ENCODE measurements around the gene FOXP1. TPM values are rescaled to one million over a fixed set of nuclear protein-coding genes. Genes with fewer than 3 reads are reported as not detected.
A peak's percentile ranks its signal among the peaks of the same experiment; 100 is the strongest.

The FOXP1 gene
- total RNA-seq, 1 experiment from 2014 or later, result 22.1 TPM

GRCh38 chr3:71355037-71355436 lies 228.5 kb downstream of the FOXP1 start:
- Histone ChIP-seq H3K4me1 (replicated peaks) (no peaks in the 10 kb centered on the region), H3K27me3 (replicated peaks) (no peaks in the 10 kb centered on the region), H3K4me3 (no peak overlapping the region), H3K27ac (no peak overlapping the region), H3K36me3 (no peaks in the 10 kb centered on the region), H3K9me3 (replicated peaks) (no peaks in the 10 kb centered on the region)
- DNase-seq (ENCODE audit: low read depth in 1 of 2, low spot score in 2 of 2), result no peak

- DNase-seq (ENCODE audit: low read depth in 1 of 2, low spot score in 2 of 2), result no peak
- Histone ChIP-seq H3K27me3 (replicated peaks) (no peaks in the 10 kb centered on the region), H3K4me1 (replicated peaks) (no peaks in the 10 kb centered on the region), H3K4me3 (no peak overlapping the region), H3K9me3 (replicated peaks) (no peaks in the 10 kb centered on the region), H3K36me3 (no peaks in the 10 kb centered on the region), H3K27ac (no peak overlapping the region)
Observed at GRCh38 chr3:71351403-71352149, 232.0 kb downstream of the FOXP1 start.

- no peaks in the 10 kb centered on the region for H3K4me1 ChIP-seq (replicated peaks)
- no peak overlapping the region for H3K4me3 ChIP-seq
- no peak for DNase-seq (ENCODE audit: low read depth in 1 of 2, low spot score in 2 of 2)
- no peaks in the 10 kb centered on the region for H3K36me3 ChIP-seq
- no peaks in the 10 kb centered on the region for H3K9me3 ChIP-seq (replicated peaks)
- no peak overlapping the region for H3K27ac ChIP-seq
- no peaks in the 10 kb centered on the region for H3K27me3 ChIP-seq (replicated peaks)
Observed at GRCh38 chr3:71350998-71351397, 232.5 kb downstream of the FOXP1 start.

DNA sequence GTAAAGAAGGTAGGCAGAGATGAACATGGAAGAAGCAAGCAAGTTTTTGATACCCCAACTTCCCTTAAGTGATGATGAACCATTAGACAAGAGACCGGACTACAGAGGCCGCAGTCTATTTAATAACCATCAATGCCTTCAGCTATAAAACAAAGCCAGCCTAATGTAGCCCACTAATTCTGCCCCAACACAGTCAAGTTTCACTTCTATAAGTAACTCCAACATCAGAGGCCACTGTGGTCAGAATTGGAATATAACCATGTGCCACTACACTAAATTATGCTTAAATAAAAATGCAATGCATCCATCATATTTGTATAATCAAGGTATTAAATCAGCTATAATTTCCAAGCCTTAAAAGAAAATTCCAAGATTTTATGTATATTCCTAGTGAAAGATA lies 234.7 kb downstream of the FOXP1 start:
- Histone ChIP-seq H3K27me3 (replicated peaks) (no peaks in the 10 kb centered on the region), H3K9me3 (replicated peaks) (no peaks in the 10 kb centered on the region), H3K27ac (no peak overlapping the region), H3K4me3 (no peak overlapping the region), H3K36me3 (no peaks in the 10 kb centered on the region), H3K4me1 (replicated peaks) (no peaks in the 10 kb centered on the region)
- no peak for DNase-seq (ENCODE audit: low read depth in 1 of 2, low spot score in 2 of 2)

DNA sequence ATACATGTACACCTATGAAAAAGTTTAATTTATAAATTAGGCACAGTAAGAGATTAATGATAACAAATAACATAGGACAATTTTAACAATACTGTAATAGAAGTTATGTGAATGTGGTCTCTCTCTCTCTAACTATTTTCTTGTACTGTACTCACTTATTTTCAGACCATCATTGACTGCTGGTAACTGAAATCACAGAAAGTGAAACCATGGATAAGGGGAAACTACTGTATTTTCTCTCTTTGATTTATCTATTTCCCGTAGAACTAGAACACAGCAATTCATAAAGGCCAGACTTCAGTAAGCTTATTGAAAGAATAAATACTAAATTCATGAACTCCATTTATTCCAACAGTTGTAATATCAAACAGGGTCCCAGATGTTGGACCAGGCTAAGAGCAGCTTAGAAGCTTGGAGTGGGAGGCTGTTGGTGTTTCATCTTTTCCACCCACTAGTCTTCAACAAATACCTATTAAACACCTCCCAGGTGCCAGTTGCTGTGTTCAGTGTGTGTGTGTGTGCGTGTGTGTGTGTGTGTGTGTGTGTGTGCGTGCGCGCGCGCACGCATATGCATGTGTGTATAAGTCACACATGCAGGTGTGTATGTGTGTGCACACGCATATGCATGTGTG lies 235.4 kb downstream of the FOXP1 start:
- DNase-seq (ENCODE audit: low read depth in 1 of 2, low spot score in 2 of 2), result no peak
- no peaks in the 10 kb centered on the region for H3K36me3 ChIP-seq
- no peaks in the 10 kb centered on the region for H3K9me3 ChIP-seq (replicated peaks)
- H3K27me3 ChIP-seq (replicated peaks), result no peaks in the 10 kb centered on the region
- H3K4me1 ChIP-seq (replicated peaks), result no peaks in the 10 kb centered on the region
- H3K4me3 ChIP-seq, result no peak overlapping the region
- no peak overlapping the region for H3K27ac ChIP-seq

- no peak overlapping the region for H3K4me3 ChIP-seq
- H3K27me3 ChIP-seq (replicated peaks), result no peaks in the 10 kb centered on the region
- no peak overlapping the region for H3K27ac ChIP-seq
- DNase-seq (ENCODE audit: low read depth in 1 of 2, low spot score in 2 of 2), result no peak
- no peaks in the 10 kb centered on the region; the same call in 1 of the 2 replicates for H3K4me1 ChIP-seq (replicated peaks)
- no peaks in the 10 kb centered on the region for H3K9me3 ChIP-seq (replicated peaks)
- H3K36me3 ChIP-seq, result no peaks in the 10 kb centered on the region
Observed at GRCh38 chr3:71346061-71346460, 237.5 kb downstream of the FOXP1 start.

DNA sequence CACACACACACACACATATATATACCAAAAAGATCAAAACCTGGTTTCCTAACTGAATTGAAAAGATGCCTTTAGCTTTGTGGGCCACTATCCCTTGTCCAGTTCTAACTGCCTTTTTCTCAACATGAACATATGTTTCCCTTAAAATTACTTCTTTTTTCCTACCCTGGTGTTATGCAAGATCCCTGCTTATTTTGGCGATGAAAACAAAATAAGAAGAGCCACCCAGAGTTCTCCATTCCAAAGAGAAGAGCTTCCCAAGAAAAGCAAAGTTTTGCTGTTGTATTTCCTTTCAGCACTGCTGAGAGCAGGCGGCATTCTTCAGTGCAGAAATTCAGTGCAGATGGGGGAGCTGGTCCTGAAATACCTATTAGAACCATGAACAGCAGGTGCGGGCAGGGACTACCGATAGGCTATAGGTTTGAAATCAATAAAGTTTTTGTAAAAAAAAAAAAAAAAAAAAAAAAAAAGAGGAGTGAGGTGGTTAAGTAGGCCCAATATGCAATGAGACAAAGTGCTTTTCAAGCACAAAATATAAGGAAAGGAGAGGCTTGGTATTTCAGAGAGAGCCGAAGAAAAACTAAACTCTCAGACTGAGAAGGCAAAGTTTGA lies 238.0 kb downstream of the FOXP1 start:
- Histone ChIP-seq H3K27ac (no peak overlapping the region), H3K4me1 (replicated peaks) (no peaks in the 10 kb centered on the region; the same call in 1 of the 2 replicates), H3K9me3 (replicated peaks) (no peaks in the 10 kb centered on the region), H3K36me3 (no peaks in the 10 kb centered on the region), H3K4me3 (no peak overlapping the region), H3K27me3 (replicated peaks) (no peaks in the 10 kb centered on the region)
- no peak for DNase-seq (ENCODE audit: low read depth in 1 of 2, low spot score in 2 of 2)

- no peak overlapping the region for H3K27ac ChIP-seq
- H3K9me3 ChIP-seq (replicated peaks), result no peaks in the 10 kb centered on the region
- no peaks in the 10 kb centered on the region; the same call in 1 of the 2 replicates for H3K4me1 ChIP-seq (replicated peaks)
- no peaks in the 10 kb centered on the region for H3K36me3 ChIP-seq
- no peaks in the 10 kb centered on the region for H3K27me3 ChIP-seq (replicated peaks)
- DNase-seq (ENCODE audit: low read depth in 1 of 2, low spot score in 2 of 2), result peak in 1 of 2 experiments; percentile 33
- H3K4me3 ChIP-seq, result no peak overlapping the region
Observed at GRCh38 chr3:71341721-71342120, 241.8 kb downstream of the FOXP1 start.

GRCh38 chr3:71339049-71339448 lies 244.5 kb downstream of the FOXP1 start:
- DNase-seq (ENCODE audit: low read depth in 1 of 2, low spot score in 2 of 2), result no peak
- Histone ChIP-seq H3K4me3 (no peak overlapping the region), H3K36me3 (no peaks in the 10 kb centered on the region), H3K27me3 (replicated peaks) (no peaks in the 10 kb centered on the region), H3K27ac (no peak overlapping the region), H3K9me3 (replicated peaks) (no peaks in the 10 kb centered on the region), H3K4me1 (replicated peaks) (no peaks in the 10 kb centered on the region; the same call in 1 of the 2 replicates)

DNA sequence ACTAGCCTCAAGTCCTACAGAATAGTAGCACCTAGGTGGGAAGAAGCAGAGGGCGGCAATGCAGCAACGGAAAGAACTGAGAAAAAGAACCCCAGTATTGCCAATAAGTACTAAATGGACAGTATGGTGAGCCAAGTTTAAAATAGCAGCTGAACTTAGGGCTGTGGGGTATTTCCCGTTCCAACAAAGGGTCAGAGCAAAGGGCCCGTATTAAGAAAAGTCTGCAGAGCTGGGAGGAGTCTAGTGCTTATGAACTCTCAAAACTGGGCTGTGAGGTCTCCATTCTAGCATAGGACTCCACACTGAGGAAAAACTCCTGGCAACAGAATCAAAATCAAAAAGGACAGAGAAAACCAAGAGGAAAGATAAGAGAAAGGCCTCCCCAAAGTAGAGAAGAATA lies 250.7 kb downstream of the FOXP1 start:
- Histone ChIP-seq H3K27ac (no peak overlapping the region), H3K4me3 (no peak overlapping the region), H3K36me3 (no peaks in the 10 kb centered on the region), H3K27me3 (replicated peaks) (no peaks in the 10 kb centered on the region), H3K9me3 (replicated peaks) (no peaks in the 10 kb centered on the region), H3K4me1 (replicated peaks) (no peaks in the 10 kb centered on the region)
- no peak for DNase-seq (ENCODE audit: low read depth in 1 of 2, low spot score in 2 of 2)

DNA sequence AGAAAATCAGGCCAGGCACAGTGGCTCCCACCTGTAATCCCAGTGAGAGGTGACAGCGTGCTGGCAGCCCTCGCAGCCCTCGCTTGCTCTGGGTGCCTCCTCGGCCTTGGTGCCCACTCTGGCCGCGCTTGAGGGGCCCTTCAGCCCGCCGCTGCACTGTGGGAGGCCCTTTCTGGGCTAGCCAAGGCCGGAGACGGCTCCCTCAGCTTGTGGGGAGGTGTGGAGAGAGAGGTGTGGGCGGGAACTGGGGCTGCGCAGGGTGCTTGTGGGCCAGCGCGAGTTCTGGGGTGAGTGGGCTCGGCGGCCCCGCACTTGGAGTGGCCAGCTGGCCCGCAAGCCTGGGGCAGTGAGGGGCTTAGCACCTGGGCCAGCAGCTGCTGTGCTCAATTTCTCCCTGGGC lies 252.6 kb downstream of the FOXP1 start:
- Histone ChIP-seq H3K4me3 (no peak overlapping the region), H3K27me3 (replicated peaks) (no peaks in the 10 kb centered on the region), H3K9me3 (replicated peaks) (no peaks in the 10 kb centered on the region), H3K4me1 (replicated peaks) (no peaks in the 10 kb centered on the region), H3K36me3 (no peaks in the 10 kb centered on the region), H3K27ac (no peak overlapping the region)
- no peak for DNase-seq (ENCODE audit: low read depth in 1 of 2, low spot score in 2 of 2)

- Histone ChIP-seq H3K27me3 (replicated peaks) (no peaks in the 10 kb centered on the region), H3K36me3 (no peaks in the 10 kb centered on the region), H3K9me3 (replicated peaks) (no peaks in the 10 kb centered on the region), H3K27ac (no peak overlapping the region), H3K4me1 (replicated peaks) (no peaks in the 10 kb centered on the region), H3K4me3 (no peak overlapping the region)
- DNase-seq (ENCODE audit: low read depth in 1 of 2, low spot score in 2 of 2), result no peak
Observed at GRCh38 chr3:71330505-71330904, 253.0 kb downstream of the FOXP1 start.

- no peaks in the 10 kb centered on the region for H3K9me3 ChIP-seq (replicated peaks)
- H3K4me3 ChIP-seq, result no peak overlapping the region
- H3K27me3 ChIP-seq (replicated peaks), result no peaks in the 10 kb centered on the region
- H3K4me1 ChIP-seq (replicated peaks), result no peaks in the 10 kb centered on the region
- H3K36me3 ChIP-seq, result no peaks in the 10 kb centered on the region
- no peak for DNase-seq (ENCODE audit: low read depth in 1 of 2, low spot score in 2 of 2)
- H3K27ac ChIP-seq, result no peak overlapping the region
Observed at GRCh38 chr3:71329817-71330216, 253.7 kb downstream of the FOXP1 start.

DNA sequence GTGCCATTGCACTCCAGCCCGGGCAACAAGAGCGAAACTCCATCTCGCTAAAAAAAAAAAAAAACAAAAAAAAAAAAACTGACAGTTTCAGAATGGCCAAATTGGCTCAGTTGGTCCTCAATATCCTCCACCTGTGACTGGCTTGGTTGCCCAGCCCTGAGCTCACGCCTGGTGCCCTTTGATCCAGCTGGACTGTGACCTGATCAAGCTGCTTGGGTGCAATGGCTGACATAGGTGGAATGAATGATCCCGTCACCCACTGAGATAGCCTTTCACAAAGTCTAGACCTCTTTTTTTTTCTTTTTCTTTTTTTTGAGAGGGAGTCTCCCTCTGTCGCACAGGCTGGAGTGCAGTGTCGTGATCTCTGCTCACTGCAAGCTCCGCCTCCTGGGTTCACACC lies 254.6 kb downstream of the FOXP1 start:
- H3K27me3 ChIP-seq (replicated peaks), result no peaks in the 10 kb centered on the region
- no peak overlapping the region for H3K4me3 ChIP-seq
- H3K27ac ChIP-seq, result no peak overlapping the region
- DNase-seq (ENCODE audit: low read depth in 1 of 2, low spot score in 2 of 2), result no peak
- H3K4me1 ChIP-seq (replicated peaks), result no peaks in the 10 kb centered on the region
- H3K36me3 ChIP-seq, result no peaks in the 10 kb centered on the region
- no peaks in the 10 kb centered on the region for H3K9me3 ChIP-seq (replicated peaks)
